PC-9 (cell line): Measurements from ENCODE around the gene OSBPL3. TPM values are rescaled to one million over a fixed set of nuclear protein-coding genes. Genes with fewer than 3 reads are reported as not detected.

Source experiments
- BruUV-seq: library from RNA; stranded (reverse); fragments of 400-500 nt; replicated peaks from 2 replicates; lab custom pipeline; 2021; lab: Mats Ljungman, UMichigan
- CTCF ChIA-PET: fragments of 300-600 bp; sonication (Branson Sonifier 250); formaldehyde crosslinking; loops from one replicate; lab custom pipeline; 2022; ENCODE audit warnings: antibody characterized with exemption; lab: Charles Lee
- POLR2A ChIA-PET: fragments of 300-600 bp; sonication (Branson Sonifier 250); formaldehyde crosslinking; loops from one replicate; lab custom pipeline; 2022; ENCODE audit warnings: antibody characterized with exemption; ENCODE audit not compliant: unreplicated experiment; lab: Charles Lee
- DNase-seq, 2 experiments: peaks; one replicate each; pipeline versions ENCODE4 v3.0.0 to v3.0.0-alpha.2; 2015 to 2022; ENCODE audit warnings: mixed read lengths in 1 of 2
- H2AFZ ChIP-seq: fragments of 200-600 bp; sonication (generic); 2 replicates; pipeline ENCODE4 v1.8.1; 2017; ENCODE audit warnings: antibody characterized with exemption
- H3F3A ChIP-seq: fragments of 200-600 bp; sonication (generic); 2 replicates; pipeline ENCODE4 v1.8.1; 2017; ENCODE audit warnings: antibody characterized with exemption, mild to moderate bottlenecking, low read depth; ENCODE audit not compliant: insufficient read depth
- H3K27ac ChIP-seq: fragments of 200-600 bp; sonication (generic); 2 replicates; pipeline ENCODE4 v1.6.1; 2016; ENCODE audit warnings: mixed run types
- H3K27me3 ChIP-seq: fragments of 200-600 bp; sonication (generic); 2 replicates; pipeline ENCODE4 v1.6.1; 2016; ENCODE audit warnings: low read depth, mixed run types; ENCODE audit not compliant: insufficient read depth
- H3K36me3 ChIP-seq: fragments of 200-600 bp; sonication (generic); 2 replicates; pipeline ENCODE4 v1.6.1; 2016; ENCODE audit warnings: low read depth, mixed run types
- H3K4me1 ChIP-seq: fragments of 200-600 bp; sonication (generic); replicated peaks from 2 replicates; pipeline ENCODE4 v1.6.1; 2016; ENCODE audit warnings: mixed run types; ENCODE audit not compliant: insufficient read depth
- H3K4me2 ChIP-seq: fragments of 200-600 bp; sonication (generic); 2 replicates; pipeline ENCODE4 v1.6.1; 2017; ENCODE audit warnings: mixed run types
- H3K4me3 ChIP-seq: fragments of 200-600 bp; sonication (generic); 2 replicates; pipeline ENCODE4 v1.6.1; 2016; ENCODE audit warnings: mixed run types
- H3K79me2 ChIP-seq: fragments of 200-600 bp; sonication (generic); 2 replicates; pipeline ENCODE4 v1.6.1; 2017; ENCODE audit warnings: low read depth, mixed run types
- H3K9me2 ChIP-seq: fragments of 200-600 bp; sonication (generic); 2 replicates; pipeline ENCODE4 v1.8.1; 2017; ENCODE audit warnings: mild to moderate bottlenecking; ENCODE audit not compliant: insufficient read depth
- H3K9me3 ChIP-seq: fragments of 200-600 bp; sonication (generic); 2 replicates; pipeline ENCODE4 v1.8.1; 2016; ENCODE audit warnings: low read depth; ENCODE audit not compliant: insufficient read depth
- H4K20me1 ChIP-seq: fragments of 200-600 bp; sonication (generic); 2 replicates; pipeline ENCODE4 v1.8.1; 2017; ENCODE audit not compliant: insufficient read depth
- EZH2 ChIP-seq: fragments of 200-600 bp; sonication (generic); IDR thresholded peaks from 2 replicates; pipeline ENCODE4 v1.8.0; 2017; ENCODE audit warnings: antibody characterized with exemption, low read depth
- intact Hi-C: fragments of 100-400 bp; cut with micrococcal nuclease; formaldehyde crosslinking; loops from one replicate; pipeline ENCODE4 v1.10.0; 2022; ENCODE audit not compliant: unreplicated experiment
- total RNA-seq: library from RNA; stranded (reverse); gene quantifications from 2 replicates; pipeline ENCODE4 v1.2.3, GENCODE V29; 2021
- TF ChIP-seq, protein P1 (sequence below): fragments of 200-600 bp; sonication (generic); conservative IDR thresholded peaks from 2 replicates; pipeline ENCODE4 v1.6.1; 2017; ENCODE audit warnings: mixed run types, antibody characterized with exemption, mild to moderate bottlenecking, moderate library complexity

OSBPL3 gene
- total RNA-seq, 1 experiment from 2014 or later, result 87.6 TPM

DNA sequence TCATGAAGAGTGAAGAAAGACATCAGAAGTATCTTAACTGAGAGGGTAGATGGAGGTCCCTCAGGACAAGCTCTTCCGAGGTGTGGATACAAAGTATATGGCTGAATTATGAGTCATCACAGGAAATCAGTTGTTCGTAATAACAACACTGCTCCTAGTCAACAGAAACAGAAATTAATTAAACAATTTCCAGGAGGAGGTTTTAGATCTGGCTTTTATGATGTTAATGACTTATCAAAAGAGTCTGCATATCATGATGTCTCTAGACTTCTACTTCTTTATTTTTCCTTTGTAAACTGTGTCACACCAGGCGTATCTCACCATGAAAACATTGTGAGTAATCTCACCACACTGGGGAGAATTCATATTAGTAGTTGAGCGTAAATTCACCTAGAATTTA lies 31.2 kb downstream of the OSBPL3 start:
- H3K4me3 ChIP-seq, result no peak overlapping the region
- H3K9me2 ChIP-seq, result no peaks in the 10 kb centered on the region
- H2AFZ ChIP-seq, result no peak overlapping the region
- no peaks in the 10 kb centered on the region for H3K27me3 ChIP-seq
- intact Hi-C loops, result no loop called here
- no peak for DNase-seq
- no TSS peak for BruUV-seq
- ChIA-PET CTCF (no interaction called here), POLR2A (no interaction called here)
- peaks cover 82% of the 10 kb centered on the region for H3K79me2 ChIP-seq
- no peaks in the 10 kb centered on the region for H3F3A ChIP-seq
- H3K36me3 ChIP-seq, result 0 out of 2 replicates have a peak, but pooled peaks cover 3% of the 10 kb centered on the region
- TF ChIP-seq, protein P1, sequence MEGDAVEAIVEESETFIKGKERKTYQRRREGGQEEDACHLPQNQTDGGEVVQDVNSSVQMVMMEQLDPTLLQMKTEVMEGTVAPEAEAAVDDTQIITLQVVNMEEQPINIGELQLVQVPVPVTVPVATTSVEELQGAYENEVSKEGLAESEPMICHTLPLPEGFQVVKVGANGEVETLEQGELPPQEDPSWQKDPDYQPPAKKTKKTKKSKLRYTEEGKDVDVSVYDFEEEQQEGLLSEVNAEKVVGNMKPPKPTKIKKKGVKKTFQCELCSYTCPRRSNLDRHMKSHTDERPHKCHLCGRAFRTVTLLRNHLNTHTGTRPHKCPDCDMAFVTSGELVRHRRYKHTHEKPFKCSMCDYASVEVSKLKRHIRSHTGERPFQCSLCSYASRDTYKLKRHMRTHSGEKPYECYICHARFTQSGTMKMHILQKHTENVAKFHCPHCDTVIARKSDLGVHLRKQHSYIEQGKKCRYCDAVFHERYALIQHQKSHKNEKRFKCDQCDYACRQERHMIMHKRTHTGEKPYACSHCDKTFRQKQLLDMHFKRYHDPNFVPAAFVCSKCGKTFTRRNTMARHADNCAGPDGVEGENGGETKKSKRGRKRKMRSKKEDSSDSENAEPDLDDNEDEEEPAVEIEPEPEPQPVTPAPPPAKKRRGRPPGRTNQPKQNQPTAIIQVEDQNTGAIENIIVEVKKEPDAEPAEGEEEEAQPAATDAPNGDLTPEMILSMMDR, result no peak
- no peak for TF ChIP-seq EZH2
- no peak overlapping the region for H3K4me2 ChIP-seq
- H3K4me1 ChIP-seq, result no peaks in the 10 kb centered on the region
- no peaks in the 10 kb centered on the region for H4K20me1 ChIP-seq
- H3K27ac ChIP-seq, result no peak overlapping the region
- no peaks in the 10 kb centered on the region for H3K9me3 ChIP-seq

DNA sequence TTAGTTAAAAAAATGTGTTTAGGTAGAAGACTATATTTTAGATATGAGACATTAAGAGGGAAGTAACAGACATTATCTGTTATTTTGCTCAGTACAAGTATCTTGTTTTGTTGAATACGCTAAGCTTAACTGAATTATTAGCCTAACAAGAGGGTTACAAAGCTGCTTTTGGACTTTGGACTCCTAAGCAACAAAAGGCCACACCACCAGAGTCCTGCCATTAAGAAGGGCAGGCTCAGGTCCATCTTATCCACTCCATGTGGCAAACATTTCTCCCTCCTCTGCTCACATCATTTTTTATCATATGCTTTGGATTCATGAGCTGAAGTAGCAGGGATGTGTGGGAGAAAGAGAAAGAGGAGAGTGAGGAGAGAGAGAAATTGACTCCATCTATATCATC lies 33.5 kb downstream of the OSBPL3 start:
- Histone ChIP-seq H4K20me1 (no peaks in the 10 kb centered on the region), H3K79me2 (peaks cover 80% of the 10 kb centered on the region), H3K9me2 (no peaks in the 10 kb centered on the region), H2AFZ (no peak overlapping the region), H3K9me3 (no peaks in the 10 kb centered on the region), H3K4me2 (no peak overlapping the region), H3F3A (no peaks in the 10 kb centered on the region), H3K36me3 (0 out of 2 replicates have a peak, but pooled peaks cover 3% of the 10 kb centered on the region), H3K4me3 (no peak overlapping the region), H3K4me1 (no peaks in the 10 kb centered on the region), H3K27me3 (no peaks in the 10 kb centered on the region), H3K27ac (no peak overlapping the region)
- intact Hi-C loops, result loop anchor here (2.0 kb wide), 1 partner anchor 14 kb away; no protein-coding TSS in a partner anchor
- no peak for DNase-seq
- BruUV-seq, result no TSS peak
- TF ChIP-seq EZH2, result no peak
- TF ChIP-seq, protein P1, result no peak
- ChIA-PET CTCF (interaction anchor here (0.6 kb wide), 1 partner anchor 50 kb away, joined by 3 read pairs; no protein-coding TSS in a partner anchor), POLR2A (no interaction called here)

DNA sequence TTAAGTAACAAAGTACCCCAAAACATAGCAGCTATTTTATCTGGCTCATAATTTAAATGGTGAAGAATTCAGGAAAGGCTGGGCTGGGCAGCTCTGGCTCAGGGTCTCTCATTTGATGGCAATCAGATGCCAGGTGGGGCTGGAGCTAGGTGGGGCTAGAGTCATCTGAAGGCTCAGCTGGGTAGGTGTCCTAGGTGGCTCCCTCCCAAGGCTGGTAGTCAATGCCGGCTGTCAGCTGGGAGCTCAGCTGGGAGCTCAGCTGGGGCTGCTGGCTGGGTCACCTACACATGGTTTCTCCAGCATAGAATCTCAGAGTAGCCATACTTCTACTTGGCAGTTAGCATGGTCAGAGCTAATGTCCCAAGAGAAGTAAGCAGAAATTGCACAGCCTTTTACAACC lies 34.1 kb downstream of the OSBPL3 start:
- no peaks in the 10 kb centered on the region for H3F3A ChIP-seq
- no peak overlapping the region for H3K4me3 ChIP-seq
- H3K9me3 ChIP-seq, result no peaks in the 10 kb centered on the region
- no peaks in the 10 kb centered on the region for H4K20me1 ChIP-seq
- DNase-seq, result no peak
- 0 out of 2 replicates have a peak, but pooled peaks cover 3% of the 10 kb centered on the region for H3K36me3 ChIP-seq
- H3K4me2 ChIP-seq, result no peak overlapping the region
- no peak overlapping the region for H3K27ac ChIP-seq
- no peak overlapping the region for H2AFZ ChIP-seq
- intact Hi-C loops, result loop anchor here (2.0 kb wide), 1 partner anchor 15 kb away; no protein-coding TSS in a partner anchor
- ChIA-PET POLR2A (no interaction called here), CTCF (interaction anchor here (0.7 kb wide), 1 partner anchor 36 kb away, joined by 3 read pairs; no protein-coding TSS in a partner anchor)
- no peak for TF ChIP-seq EZH2
- TF ChIP-seq, protein P1, result no peak
- no TSS peak for BruUV-seq
- H3K27me3 ChIP-seq, result no peaks in the 10 kb centered on the region
- H3K79me2 ChIP-seq, result peaks cover 80% of the 10 kb centered on the region
- no peaks in the 10 kb centered on the region for H3K4me1 ChIP-seq
- H3K9me2 ChIP-seq, result no peaks in the 10 kb centered on the region
